GM12872 (cell line): ENCODE results near the gene CFAP97D1.

Experiments used
- CTCF ChIP-seq: IDR thresholded peaks from 3 replicates; pipeline ENCODE4 v1.5.1; 2011; ENCODE audit warnings: low read depth, mild to moderate bottlenecking, low read length, moderate library complexity; ENCODE audit not compliant: insufficient read depth

The CFAP97D1 gene

GRCh38 chr17:43788540-43788939 is 8.3 kb downstream of the CFAP97D1 start:
- no peak for TF ChIP-seq CTCF

GRCh38 chr17:43789482-43789881 is 9.2 kb downstream of the CFAP97D1 start:
- no peak for TF ChIP-seq CTCF

- TF ChIP-seq CTCF = 0 out of 3 replicates have a peak, but pooled peaks have one; percentile 3
Measured at GRCh38 chr17:43790311-43790940, 10.2 kb downstream of the CFAP97D1 start.

GRCh38 chr17:43791589-43791988 is 11.4 kb downstream of the CFAP97D1 start:
- TF ChIP-seq CTCF = no peak

GRCh38 chr17:43799047-43799446 is 18.8 kb downstream of the CFAP97D1 start:
- TF ChIP-seq CTCF = no peak

DNA sequence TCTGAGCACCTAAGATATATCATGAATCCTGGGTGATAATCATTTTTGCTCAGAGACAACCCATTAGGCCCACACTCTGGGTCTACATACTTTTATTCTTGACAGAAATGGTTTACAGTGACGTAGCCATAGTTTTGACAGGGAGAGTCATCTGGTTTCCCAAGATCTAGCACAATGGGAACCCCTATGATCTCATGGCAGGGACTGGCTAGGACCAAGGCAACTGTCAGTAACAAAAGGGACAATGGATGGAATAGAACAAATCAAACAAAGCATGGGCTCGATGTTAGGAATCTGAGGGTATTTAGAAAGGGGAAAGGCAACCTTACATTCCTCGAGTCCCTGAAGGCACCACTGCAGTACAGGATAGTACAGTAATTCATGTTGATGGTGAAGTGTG is 20.5 kb downstream of the CFAP97D1 start:
- TF ChIP-seq CTCF = no peak

- TF ChIP-seq CTCF = no peak
Measured at GRCh38 chr17:43801844-43802243, 21.6 kb downstream of the CFAP97D1 start.

DNA sequence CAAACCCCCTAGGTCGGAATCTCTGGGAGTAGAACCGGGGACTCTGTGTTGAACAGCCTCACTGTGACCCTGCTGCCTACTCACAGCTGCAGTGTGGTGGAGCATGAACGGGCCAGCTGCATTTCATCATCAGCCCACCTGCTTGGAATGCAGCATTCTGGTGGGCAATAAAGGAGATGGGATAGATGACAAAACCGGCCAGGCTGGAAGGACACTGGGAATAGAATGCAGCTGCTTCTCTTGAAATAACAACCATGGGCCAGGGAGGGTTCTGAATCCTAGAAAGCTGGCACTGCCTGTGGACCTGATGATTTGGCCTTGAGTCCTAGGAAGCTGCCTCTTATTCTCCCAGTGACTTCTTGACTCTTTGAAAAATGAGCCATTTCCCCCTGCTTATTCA is 23.5 kb downstream of the CFAP97D1 start:
- no peak for TF ChIP-seq CTCF
